Eye (tissue), 1 donor: ENCODE measurements around the gene BANK1.

Source experiments
- DNase-seq: peaks from one replicate; pipeline ENCODE4 v3.0.0-alpha.2; 2015

The BANK1 gene

DNA sequence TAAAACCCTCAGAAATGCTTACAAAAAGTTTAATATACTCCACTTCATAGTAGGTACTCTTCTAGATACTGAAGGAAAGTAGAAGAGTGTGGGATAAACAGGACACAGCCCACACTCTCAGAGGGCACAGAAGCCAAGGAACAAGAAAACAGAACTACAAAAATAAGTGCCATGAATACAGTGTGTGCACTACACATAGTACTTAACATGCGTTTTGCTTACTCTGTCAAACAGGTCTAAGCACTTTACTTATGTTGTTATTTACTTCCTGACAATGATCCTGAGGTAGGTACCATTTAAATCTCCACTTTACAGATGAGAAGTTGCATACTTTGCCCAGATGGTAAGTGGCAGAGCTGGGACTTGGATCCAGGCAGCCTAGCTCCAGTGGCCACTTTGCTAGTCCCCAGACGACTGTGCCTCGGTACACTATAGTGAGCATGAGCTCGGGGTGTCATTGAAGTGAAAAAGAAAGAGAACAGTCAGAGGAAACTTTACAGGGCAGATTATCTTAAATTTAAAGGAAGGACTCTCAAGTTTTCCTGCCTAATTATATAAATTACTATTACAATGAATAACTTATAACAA, 120.3 kb downstream of the BANK1 start:
- no peak for DNase-seq

DNA sequence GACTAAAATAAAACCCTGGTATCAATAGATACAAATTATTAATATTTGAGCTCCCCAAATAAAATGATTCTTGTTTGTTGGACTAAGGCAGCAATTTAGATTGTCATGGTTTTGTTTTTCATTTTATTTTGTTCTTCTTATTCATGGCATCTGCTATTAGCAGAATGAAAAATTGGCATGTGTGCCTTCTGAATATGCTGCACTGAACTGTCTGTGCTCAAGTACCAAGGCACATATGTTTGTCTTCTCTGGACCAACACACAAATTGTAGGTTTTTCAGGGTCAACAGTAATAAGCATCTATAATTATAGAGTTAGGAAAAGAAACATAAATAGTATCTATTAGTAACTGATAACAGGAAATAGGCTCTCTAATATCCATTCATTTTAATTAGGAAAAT, 121.1 kb downstream of the BANK1 start:
- no peak for DNase-seq

DNA sequence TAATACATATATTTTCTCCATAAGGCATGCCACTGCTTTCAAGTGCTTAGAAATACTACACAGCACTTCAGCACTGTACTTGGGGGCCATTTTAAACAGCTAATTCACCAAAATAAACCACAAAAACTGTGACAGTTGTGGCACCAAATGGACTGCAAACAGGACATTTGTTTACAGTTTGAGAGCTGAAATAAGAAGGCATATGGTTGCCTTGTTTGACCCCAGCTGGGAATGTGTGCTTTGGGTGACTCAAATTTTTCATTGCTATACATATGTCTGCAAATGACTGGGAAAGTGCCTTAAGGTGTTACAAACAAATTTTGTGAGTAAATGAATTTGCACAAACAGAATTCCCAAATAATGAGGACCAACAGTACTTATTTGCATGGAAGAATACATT, 124.2 kb downstream of the BANK1 start:
- no peak for DNase-seq

DNA sequence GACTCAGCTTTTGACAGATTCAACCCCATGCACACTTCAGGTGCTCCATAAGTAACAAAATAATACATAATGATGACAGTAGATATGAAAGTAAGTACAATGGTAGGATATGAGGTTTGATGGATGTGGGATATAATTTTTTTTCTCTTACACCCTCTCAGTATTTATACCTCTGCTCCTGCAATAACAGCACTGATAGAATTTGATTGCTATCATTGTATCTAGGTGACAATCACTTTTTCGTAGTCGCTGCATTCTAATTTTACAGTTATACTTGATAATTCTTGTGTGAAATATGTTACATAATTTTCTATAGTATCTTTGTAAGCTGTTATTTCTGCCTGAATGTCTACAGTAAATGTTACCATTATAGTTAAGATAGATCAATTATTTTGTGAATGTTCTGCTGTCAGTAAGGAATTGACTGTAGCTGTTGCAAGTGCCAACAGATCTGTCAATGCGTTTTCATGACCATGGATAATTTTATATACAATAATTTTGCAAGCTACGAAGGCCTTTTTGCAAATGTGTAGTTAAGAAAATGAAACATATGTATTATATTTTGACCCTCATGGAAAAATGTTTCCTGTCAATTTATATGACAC, 128.9 kb downstream of the BANK1 start:
- DNase-seq, result no peak

DNA sequence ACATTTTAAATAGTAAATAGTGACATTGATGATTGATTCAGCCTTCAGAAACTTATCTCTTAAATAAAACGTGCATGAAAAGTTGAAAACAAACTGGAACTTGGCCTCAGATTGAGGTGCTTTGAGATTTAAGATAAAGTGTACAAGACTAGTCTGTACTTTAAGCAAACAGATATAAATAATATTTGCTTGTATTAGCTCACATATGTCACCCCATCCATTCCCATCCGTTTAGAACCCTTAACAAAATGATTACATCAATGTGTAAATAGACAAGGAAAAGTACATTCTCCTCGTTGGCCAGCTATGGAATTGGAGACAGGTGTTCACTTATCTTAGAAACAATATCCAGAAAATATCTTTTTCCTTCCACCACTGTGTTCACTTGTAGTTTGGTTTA, 130.8 kb downstream of the BANK1 start:
- no peak for DNase-seq

DNA sequence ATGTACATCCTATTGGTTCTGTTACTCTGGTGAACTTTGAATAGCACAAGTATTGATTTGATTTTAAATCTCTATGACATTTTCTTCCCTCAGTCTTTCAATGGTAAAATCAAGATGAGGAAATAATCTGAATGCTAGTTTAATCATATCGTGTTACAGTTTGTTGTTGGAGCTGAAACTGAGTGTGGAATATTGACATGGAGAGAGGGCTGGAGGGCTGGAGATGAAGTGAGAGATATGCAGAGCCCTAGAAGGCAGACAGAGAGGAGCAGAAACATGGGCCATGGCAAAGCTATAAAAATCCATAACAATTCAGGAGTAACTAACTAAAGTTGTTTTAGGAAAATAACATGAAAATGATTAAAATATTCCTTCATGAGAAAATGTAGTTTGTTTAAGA, 141.1 kb downstream of the BANK1 start:
- no peak for DNase-seq

DNA sequence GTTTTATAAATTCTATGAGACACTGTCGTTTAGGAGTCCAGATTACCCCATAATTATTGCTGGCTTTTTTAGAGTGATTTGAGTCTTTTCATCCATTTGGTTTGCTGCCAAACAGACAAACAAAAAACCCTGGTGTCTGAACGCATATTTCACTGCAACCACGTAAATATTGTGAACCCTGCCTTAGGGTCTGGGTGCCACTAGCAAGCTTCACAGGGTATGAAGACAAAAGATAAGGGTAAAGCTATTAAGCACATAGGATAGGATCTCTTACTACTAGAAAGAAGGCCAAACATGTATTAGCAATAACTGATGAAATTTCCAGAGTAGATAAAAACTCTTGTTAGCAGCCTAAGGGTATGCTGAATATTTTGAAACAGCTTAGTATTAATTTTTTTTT, 143.3 kb downstream of the BANK1 start:
- DNase-seq, result no peak

DNA sequence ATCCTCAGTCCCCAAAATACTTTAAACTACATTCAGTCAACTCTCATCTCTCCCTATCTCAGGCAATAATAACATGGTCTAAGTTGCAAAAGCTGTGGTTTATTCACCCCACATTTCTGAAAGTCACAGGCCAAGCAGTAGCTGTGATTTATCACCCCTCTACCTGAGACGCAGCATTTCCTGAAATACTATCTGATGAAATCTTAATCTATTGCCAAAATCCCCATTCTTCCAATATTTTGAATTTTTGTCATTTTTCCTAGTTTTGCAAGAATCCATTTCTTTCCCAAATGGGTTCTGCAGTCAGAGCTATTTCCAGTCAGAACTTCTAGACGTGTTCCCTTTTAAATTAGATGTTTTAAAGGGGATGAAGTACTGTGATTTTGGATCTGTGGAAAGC, 148.3 kb downstream of the BANK1 start:
- no peak for DNase-seq

DNA sequence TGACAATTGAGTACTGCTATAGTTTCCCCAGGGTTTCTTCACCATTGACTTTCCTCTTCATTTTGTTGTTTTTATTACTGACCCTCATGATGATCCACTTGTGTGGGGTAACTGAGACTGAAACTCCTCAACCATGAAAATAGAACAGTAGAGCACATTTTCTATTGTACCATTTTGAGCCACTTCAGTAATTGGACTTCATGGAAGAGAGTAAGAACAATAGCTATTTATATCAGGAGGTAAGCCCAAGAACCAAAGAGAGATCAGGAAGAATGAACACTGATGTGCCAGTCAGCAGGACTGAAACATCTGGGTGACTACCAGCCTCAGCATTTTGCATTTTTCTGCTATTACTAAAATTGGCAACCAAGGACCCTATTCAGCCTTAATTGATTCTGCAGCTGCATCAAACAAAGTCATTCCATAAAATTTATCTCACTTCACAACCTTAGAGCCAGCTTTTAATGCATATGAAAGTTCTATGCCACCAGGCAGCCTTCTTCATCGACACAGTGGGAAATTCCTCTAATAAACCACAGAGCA, 151.4 kb downstream of the BANK1 start:
- no peak for DNase-seq

DNA sequence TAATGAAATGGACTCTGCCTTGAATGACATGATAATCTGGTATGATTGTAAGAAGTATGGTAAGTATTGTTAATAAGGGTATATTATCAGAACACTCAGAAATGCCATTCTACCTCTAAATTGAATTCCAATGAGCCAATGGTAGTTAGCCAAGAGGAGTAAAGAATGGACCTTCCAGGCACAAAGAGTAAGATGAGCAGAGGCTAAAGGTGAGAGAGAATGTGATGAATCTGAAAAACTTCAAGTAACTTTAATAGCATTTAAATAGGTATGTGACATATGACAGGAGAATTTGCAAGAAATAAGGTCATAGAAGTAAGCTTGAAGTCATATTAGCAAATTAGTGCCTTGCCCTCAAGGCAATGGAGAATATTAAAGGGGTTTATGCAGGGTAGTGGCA, 152.4 kb downstream of the BANK1 start:
- no peak for DNase-seq

DNA sequence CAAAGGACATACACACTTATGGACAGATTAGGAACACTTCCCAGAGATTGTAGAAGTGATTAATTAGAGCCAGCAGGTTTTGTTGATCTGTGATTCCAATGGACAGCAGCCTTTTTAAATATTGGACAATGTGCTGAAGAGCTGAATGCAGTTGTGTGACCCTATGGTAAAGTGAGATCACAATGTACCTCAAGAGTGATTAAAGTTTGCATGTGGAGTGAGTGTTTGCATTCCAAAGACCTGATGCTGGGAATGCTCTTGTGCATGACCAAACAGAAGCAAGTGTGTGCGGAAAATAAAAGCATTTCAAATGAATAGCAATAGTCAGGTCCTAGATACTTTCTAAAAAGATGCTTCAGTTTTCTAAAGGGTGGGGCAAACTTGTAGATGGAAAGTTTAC, 154.1 kb downstream of the BANK1 start:
- peak; percentile 22 for DNase-seq

DNA sequence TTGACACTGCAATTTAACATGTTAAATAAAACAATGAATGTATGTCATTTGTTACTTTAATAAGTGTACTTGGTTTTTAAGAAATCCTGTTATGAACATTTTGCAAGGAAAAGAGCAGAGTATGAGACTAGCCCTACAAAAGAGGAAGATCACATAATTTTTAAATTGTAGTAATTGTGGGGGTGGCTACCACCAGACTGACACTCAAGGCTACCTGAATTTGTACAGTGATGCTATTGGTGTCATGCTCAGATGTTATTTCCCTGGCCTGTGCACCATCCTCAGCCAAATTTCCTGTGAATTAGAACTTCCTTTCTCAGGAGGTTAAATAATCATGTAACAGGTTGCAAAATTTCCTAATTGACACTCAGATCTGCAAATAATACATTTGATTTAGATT, 157.5 kb downstream of the BANK1 start:
- no peak for DNase-seq

DNA sequence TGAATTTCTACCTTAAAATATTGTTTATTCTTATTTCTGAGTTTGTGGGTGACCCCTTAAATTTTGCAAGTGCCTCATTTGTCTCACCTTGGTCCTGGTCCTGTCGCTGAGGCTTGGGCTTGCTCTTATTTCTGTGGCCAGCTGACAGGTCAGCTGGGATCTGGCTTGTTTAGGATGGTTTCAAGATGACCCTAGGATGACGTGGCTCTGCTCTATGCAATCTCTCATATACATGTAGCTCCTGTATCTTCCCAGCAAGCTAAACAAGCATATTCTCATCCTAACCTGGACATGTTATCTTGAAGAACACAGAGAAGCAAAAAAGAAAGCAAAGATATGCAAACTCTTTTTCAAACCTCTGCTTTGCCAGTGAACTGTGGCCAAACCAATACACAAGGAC, 158.4 kb downstream of the BANK1 start:
- no peak for DNase-seq

DNA sequence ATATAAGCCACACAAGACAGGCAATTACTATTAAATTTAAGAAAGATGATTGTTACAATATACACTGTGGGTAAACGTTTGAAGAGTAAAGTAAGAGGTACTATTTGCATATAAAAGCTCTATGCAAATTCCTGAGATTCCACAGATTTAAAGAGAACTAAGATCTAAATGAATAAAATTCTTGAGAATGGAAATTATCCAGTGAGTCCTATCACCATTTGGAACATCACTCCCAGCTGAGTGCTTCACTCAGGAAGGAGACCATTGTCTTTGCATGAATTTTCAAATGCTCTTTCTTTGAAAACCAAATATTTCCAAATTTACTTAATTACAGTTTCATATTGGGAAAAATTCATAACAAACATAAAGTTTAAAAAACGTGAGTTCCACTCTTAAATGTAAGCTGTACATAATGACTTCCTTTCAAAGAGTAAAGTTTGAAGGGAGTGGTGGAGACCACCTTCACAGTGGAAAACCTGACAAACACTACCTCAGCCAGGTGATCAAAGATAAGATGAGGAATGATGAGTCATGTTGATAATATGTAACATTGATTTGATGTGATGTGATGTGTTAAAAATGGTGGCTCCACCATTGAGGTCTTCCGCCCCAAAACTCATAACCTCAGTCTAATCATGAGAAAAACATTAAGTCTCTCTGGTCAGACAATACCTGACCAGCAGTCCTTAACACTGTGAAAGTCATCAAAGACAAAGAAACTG, 159.9 kb downstream of the BANK1 start:
- DNase-seq, result no peak

DNA sequence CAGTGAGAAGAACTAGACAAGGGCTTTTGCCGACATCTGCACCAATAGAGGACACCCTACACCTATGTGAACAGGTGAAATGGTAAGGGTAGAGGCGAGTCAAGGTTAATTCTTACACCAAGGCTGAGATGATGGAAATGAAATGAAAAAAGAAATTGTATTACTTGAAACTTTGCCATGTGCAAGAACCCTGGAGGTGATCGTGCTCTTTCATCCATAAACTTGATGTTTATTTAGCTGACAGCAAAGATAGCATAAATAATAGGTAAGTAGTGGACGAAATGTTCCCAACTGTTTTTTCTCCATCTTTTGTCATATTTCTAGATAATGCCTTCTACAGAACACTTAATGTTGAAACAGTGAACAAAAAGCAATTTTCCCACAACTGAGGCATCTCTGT, 162.5 kb downstream of the BANK1 start:
- DNase-seq, result no peak

DNA sequence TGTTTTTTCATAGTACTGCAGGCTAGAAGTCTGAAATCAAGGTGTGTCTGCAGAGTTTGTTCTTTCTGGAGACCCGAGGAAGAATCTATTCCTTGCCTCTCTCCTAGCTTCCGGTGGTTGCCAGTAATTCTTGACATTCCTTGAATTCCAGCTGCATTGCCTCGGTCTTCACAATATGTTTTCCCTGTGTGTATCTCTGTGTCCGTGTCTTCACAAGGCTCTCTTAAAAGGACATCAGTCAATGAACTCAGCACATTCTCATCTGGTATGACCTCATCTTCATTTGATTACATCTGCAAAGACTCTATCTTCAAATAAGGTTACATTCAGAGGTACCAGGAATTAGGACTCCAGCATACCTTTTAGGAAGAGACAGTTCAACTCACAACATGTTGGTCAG, 163.4 kb downstream of the BANK1 start:
- DNase-seq, result peak; percentile 47

DNA sequence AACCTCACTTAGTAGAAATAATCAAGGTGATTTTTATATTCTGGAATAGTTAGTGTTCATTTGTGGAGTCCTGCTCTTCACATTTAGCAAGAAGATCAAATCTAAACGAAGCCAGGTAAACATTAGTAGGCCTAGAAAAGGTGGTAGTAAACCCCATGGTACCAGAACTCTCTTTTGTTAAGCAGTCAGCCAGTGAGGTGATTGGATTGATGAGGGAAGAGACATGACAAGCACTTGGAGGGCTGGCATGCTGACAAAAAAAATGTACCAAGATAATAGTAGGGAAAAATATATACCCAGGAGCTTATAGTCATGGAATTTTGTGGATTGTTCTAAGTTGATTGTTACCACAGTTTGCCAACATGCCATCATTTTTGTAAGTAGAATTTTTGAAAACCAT, 163.8 kb downstream of the BANK1 start:
- DNase-seq, result peak; percentile 33

DNA sequence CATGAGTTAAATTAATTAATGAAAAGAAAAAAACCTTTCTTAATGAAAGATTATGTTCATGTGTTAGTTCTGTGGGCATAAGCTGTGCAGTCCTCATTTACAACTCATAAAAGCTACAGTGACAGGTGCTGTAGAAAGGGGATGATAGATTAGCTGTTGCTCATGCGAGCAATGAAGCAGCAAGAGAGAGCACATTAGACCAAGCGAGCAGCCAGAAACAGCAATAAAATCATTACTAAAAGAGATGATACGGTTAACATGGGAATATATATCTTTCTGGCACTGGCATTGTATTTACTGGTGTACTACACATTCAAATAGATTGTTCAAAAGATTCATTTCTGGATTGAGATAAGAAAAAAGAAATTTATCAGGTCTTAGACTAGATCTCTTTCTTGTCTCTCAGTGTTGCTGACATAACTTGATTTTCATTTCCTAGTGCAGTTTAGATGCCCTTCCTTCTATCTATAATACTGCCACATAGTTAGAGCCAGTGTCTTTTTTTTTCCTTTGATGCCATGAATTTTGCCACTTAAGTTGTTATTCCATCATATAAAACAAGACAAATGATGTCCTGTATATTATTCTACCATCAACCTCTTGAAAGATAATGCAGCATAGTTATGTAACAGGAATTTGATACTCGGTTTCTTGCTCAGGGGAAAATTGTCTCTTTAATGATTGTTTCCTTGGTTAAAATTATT, 164.6 kb downstream of the BANK1 start:
- peak; percentile 44 for DNase-seq

DNA sequence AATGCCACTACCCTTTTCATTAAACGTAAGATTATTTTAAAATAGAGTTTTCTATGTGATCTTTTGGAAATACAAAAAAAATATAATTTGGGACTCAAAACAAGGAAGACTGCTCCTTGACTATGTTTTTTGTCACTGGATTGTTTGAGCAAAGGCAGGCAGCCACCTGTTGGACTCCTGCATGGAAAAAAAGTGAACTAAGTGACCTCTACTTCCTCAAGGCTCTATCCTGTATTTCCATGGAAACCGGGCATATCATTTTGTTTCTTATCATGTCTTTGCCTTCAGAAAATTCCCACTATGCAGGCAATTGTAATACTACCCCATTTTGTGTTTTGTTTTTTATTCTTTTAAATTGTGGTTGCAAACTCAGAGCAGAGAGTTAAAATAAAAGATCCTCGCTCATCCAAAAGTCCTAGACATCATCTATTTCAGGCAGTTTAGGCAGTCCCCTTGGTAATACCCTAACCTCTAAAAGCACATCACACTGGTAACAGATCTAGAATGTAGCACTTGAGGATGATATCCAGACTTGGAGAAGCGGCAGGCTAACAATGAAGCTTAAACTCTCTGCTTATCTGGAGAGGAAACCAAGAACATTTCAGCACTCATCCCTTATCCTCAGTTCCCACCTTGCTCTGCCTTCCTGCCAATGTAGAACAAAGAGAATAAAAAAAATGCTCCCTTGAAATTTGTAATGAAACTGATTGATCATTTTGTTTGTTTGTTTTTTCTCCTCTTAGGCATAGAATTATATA, 165.7 kb downstream of the BANK1 start:
- no peak for DNase-seq

DNA sequence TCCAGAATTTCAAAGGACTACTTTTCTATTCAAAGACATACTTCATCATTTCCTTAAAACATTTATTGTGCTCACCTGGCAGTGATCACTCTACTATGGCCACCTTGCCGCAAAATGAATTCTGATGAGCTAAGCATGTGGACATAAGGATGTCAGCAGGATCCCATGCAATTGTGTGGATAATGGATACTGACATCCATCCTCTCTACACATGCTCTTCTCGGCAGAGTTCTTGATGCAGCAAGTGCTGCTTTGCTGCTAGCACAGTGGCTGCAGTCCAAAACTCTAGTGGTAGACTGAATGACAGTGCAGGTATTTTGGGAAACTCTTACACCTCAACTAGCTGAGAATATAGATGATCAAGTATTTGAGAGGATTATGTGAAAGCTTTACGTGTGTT, 168.0 kb downstream of the BANK1 start:
- DNase-seq, result no peak

DNA sequence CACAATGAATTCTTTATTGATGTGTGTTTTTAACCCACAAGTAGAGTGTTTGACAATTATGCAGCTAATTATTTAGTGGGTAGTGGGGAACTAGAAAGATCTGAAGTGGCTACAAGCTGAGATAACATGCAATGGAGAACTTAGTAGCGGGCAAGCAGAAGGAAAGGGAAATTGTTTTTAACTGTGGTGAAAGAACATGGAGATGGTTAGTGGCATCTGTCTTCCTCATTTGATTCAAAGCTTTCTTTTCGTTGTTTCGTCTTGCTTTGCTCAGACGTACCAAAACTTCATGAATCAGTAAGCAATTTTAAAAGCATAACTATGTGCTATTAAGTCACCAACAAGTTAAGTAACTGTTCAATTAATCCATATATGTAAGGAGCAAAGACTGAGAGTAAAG, 169.9 kb downstream of the BANK1 start:
- no peak for DNase-seq

DNA sequence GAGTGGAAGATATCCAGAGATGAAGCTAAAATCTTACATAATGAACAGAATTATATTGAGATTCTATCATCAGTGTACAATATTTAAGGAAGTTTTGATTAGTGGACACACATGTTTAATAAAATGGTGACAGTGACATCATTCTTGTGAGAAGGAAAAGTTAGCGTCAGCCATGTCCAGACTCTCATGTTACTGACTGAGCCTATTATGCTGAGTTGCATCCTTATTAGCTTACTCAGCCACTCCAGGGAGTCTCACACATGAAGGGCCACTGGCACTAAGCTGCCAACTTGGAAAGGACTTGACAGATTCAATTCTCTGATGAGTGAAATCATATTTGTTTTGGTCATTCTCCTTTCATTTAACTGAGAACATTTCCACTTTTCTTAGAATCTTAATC, 170.6 kb downstream of the BANK1 start:
- DNase-seq, result peak; percentile 58
